Left renal cortex interstitium (tissue), 4 donors: ENCODE measurements around the gene DNM2. TPM values are rescaled to one million over a fixed set of nuclear protein-coding genes. Genes with fewer than 3 reads are reported as not detected.

Source experiments
- polyA plus RNA-seq, 4 donors: library from polyadenylated mRNA; unstranded; fragments of 120-200 nt; gene quantifications; one replicate each; pipeline ENCODE4 v1.2.1, GENCODE V29; 2013; ENCODE audit not compliant: insufficient read length in 4 of 4

Gene DNM2
- polyA plus RNA-seq, 4 donors = 124 to 180 (median 138) TPM

Other genes starting within 250 kb of the DNM2 start
- gene KEAP1, start 214.7 kb upstream of the DNM2 start, polyA plus RNA-seq = 10 to 100 TPM; 73.7 to 86.7 (median 77.7) TPM
- 1 to 10 TPM; 1.6 to 1.8 (median 1.8) TPM for gene S1PR5, start 200.6 kb upstream of the DNM2 start, polyA plus RNA-seq
- 10 to 100 TPM; 26.7 to 37.1 (median 33.0) TPM for gene ATG4D, start 174.2 kb upstream of the DNM2 start, polyA plus RNA-seq
- 10 to 100 TPM; 33.4 to 47.2 (median 37.2) TPM for gene KRI1, start 152.1 kb upstream of the DNM2 start, polyA plus RNA-seq
- gene CDKN2D, start 149.1 kb upstream of the DNM2 start, polyA plus RNA-seq = 10 to 100 TPM in 3 of 4 donors, 1 to 10 TPM in 1; 9.3 to 12.5 (median 10.8) TPM
- 10 to 100 TPM; 48.1 to 53.9 (median 53.4) TPM for gene AP1M2, start 130.8 kb upstream of the DNM2 start, polyA plus RNA-seq
- gene SLC44A2, start 92.5 kb upstream of the DNM2 start, polyA plus RNA-seq = 100 to 1,000 TPM; 181 to 206 (median 189) TPM
- gene ILF3, start 63.7 kb upstream of the DNM2 start, polyA plus RNA-seq = 100 to 1,000 TPM; 227 to 357 (median 306) TPM
- gene QTRT1, start 16.6 kb upstream of the DNM2 start, polyA plus RNA-seq = 10 to 100 TPM; 38.3 to 78.8 (median 65.4) TPM
- gene TMED1, start 118.1 kb downstream of the DNM2 start, polyA plus RNA-seq = 10 to 100 TPM; 52.3 to 80.3 (median 58.7) TPM
- gene C19orf38, start 130.3 kb downstream of the DNM2 start, polyA plus RNA-seq = 1 to 10 TPM; 1.9 to 2.4 (median 2.2) TPM
- 10 to 100 TPM; 39.6 to 58.2 (median 51.2) TPM for gene CARM1, start 153.5 kb downstream of the DNM2 start, polyA plus RNA-seq
- 10 to 100 TPM; 37.7 to 60.1 (median 50.0) TPM for gene YIPF2, start 210.6 kb downstream of the DNM2 start, polyA plus RNA-seq
- gene TIMM29, start 210.7 kb downstream of the DNM2 start, polyA plus RNA-seq = 10 to 100 TPM; 23.4 to 33.4 (median 33.2) TPM
- gene SMARCA4, start 243.0 kb downstream of the DNM2 start, polyA plus RNA-seq = 100 to 1,000 TPM; 131 to 167 (median 163) TPM